GM19193 (cell line): ENCODE data around the gene ATP6AP1.

Source experiments
- POLR2A ChIP-seq: IDR thresholded peaks from 4 replicates; pipeline ENCODE4 v1.6.1; 2011; ENCODE audit not compliant: insufficient read depth, insufficient read length; ENCODE audit errors: extremely low read depth

Gene ATP6AP1

DNA sequence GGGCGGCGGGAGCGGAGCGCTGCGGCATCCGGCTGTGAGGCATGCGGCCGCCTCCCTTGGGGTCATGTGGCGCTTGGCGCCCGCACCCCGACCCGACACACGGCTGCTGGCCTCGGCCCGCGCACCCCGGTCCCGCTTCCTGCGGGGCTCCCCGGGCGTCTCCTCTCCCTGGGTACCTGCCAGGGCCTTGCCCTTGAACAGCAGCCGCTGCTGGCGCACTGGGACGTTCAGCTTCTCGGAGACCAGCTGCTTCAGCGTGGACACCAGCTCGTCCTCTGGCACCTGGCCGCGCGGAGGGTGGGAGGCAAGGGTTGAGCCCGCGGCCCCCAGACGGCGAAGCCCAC lies 57.5 kb downstream of the ATP6AP1 start:
- TF ChIP-seq POLR2A = no peak
